Measurements from ENCODE around the gene SH2B3. TPM values are rescaled to one million over a fixed set of nuclear protein-coding genes. Genes with fewer than 3 reads are reported as not detected.

SH2B3 gene
- total RNA-seq, 1 donor from 2014 or later, result 93.7 TPM

- no peak for TF ChIP-seq CTCF (IDR thresholded peaks at IDR 0.05; ENCODE audit: unreplicated experiment)
- no peak for DNase-seq (ENCODE audit: low spot score)
- Mint-ChIP-seq H3K27ac (ENCODE audit: unreplicated experiment) (peak overlapping the region; percentile 19), H3K9me3 (ENCODE audit: unreplicated experiment) (no peaks in the 10 kb centered on the region), H3K36me3 (ENCODE audit: low read depth, unreplicated experiment) (peaks cover 56% of the 10 kb centered on the region), H3K4me1 (ENCODE audit: unreplicated experiment) (peaks cover 79% of the 10 kb centered on the region), H3K27me3 (ENCODE audit: unreplicated experiment) (peaks cover 39% of the 10 kb centered on the region), H3K4me3 (ENCODE audit: unreplicated experiment) (peak overlapping the region; percentile 82)
Observed at GRCh38 chr12:111450676-111451075, 45.0 kb downstream of the SH2B3 start.

GRCh38 chr12:111451232-111451631, 45.5 kb downstream of the SH2B3 start:
- Mint-ChIP-seq H3K4me3 (ENCODE audit: unreplicated experiment) (no peak overlapping the region), H3K36me3 (ENCODE audit: low read depth, unreplicated experiment) (peaks cover 62% of the 10 kb centered on the region), H3K9me3 (ENCODE audit: unreplicated experiment) (no peaks in the 10 kb centered on the region), H3K27ac (ENCODE audit: unreplicated experiment) (peak overlapping the region; percentile 19), H3K27me3 (ENCODE audit: unreplicated experiment) (peaks cover 37% of the 10 kb centered on the region), H3K4me1 (ENCODE audit: unreplicated experiment) (peaks cover 74% of the 10 kb centered on the region)
- no peak for DNase-seq (ENCODE audit: low spot score)
- TF ChIP-seq CTCF (IDR thresholded peaks at IDR 0.05; ENCODE audit: unreplicated experiment), result no peak

- TF ChIP-seq CTCF (IDR thresholded peaks at IDR 0.05; ENCODE audit: unreplicated experiment), result peak; percentile 95
- DNase-seq (ENCODE audit: low spot score), result no peak
- Mint-ChIP-seq H3K27me3 (ENCODE audit: unreplicated experiment) (peaks cover 33% of the 10 kb centered on the region), H3K4me3 (ENCODE audit: unreplicated experiment) (no peak overlapping the region), H3K27ac (ENCODE audit: unreplicated experiment) (no peak overlapping the region), H3K36me3 (ENCODE audit: low read depth, unreplicated experiment) (peaks cover 60% of the 10 kb centered on the region), H3K9me3 (ENCODE audit: unreplicated experiment) (no peaks in the 10 kb centered on the region), H3K4me1 (ENCODE audit: unreplicated experiment) (peaks cover 69% of the 10 kb centered on the region)
Observed at GRCh38 chr12:111451649-111452129, 46.0 kb downstream of the SH2B3 start.

GRCh38 chr12:111453071-111453989, 47.6 kb downstream of the SH2B3 start:
- peaks cover 22% of the 10 kb centered on the region for H3K27me3 Mint-ChIP-seq (ENCODE audit: unreplicated experiment)
- DNase-seq (ENCODE audit: low spot score), result no peak
- H3K9me3 Mint-ChIP-seq (ENCODE audit: unreplicated experiment), result no peaks in the 10 kb centered on the region
- H3K4me1 Mint-ChIP-seq (ENCODE audit: unreplicated experiment), result peaks cover 56% of the 10 kb centered on the region
- TF ChIP-seq CTCF (IDR thresholded peaks at IDR 0.05; ENCODE audit: unreplicated experiment), result no peak
- peak overlapping the region; percentile 75 for H3K27ac Mint-ChIP-seq (ENCODE audit: unreplicated experiment)
- H3K4me3 Mint-ChIP-seq (ENCODE audit: unreplicated experiment), result peak overlapping the region; percentile 32
- H3K36me3 Mint-ChIP-seq (ENCODE audit: low read depth, unreplicated experiment), result peaks cover 56% of the 10 kb centered on the region

- peaks cover 47% of the 10 kb centered on the region for H3K36me3 Mint-ChIP-seq (ENCODE audit: low read depth, unreplicated experiment)
- no peaks in the 10 kb centered on the region for H3K9me3 Mint-ChIP-seq (ENCODE audit: unreplicated experiment)
- no peak overlapping the region for H3K4me3 Mint-ChIP-seq (ENCODE audit: unreplicated experiment)
- TF ChIP-seq CTCF (IDR thresholded peaks at IDR 0.05; ENCODE audit: unreplicated experiment), result no peak
- DNase-seq (ENCODE audit: low spot score), result no peak
- peaks cover 46% of the 10 kb centered on the region for H3K4me1 Mint-ChIP-seq (ENCODE audit: unreplicated experiment)
- H3K27ac Mint-ChIP-seq (ENCODE audit: unreplicated experiment), result peak overlapping the region; percentile 88
- H3K27me3 Mint-ChIP-seq (ENCODE audit: unreplicated experiment), result peaks cover 18% of the 10 kb centered on the region
Observed at GRCh38 chr12:111454311-111454710, 48.6 kb downstream of the SH2B3 start.
